GM21576 (cell line): ENCODE results near the gene CAMK2B.

Experiments
- ATAC-seq: cut with Tn5 transposase; IDR thresholded peaks from one replicate; pipeline ENCODE4 v1.9.1; 2021; ENCODE audit warnings: mild to moderate bottlenecking, moderate library complexity; ENCODE audit not compliant: unreplicated experiment

CAMK2B gene

GRCh38 chr7:44287488-44288380 lies 37.7 kb downstream of the CAMK2B start:
- ATAC-seq, result no peak

DNA sequence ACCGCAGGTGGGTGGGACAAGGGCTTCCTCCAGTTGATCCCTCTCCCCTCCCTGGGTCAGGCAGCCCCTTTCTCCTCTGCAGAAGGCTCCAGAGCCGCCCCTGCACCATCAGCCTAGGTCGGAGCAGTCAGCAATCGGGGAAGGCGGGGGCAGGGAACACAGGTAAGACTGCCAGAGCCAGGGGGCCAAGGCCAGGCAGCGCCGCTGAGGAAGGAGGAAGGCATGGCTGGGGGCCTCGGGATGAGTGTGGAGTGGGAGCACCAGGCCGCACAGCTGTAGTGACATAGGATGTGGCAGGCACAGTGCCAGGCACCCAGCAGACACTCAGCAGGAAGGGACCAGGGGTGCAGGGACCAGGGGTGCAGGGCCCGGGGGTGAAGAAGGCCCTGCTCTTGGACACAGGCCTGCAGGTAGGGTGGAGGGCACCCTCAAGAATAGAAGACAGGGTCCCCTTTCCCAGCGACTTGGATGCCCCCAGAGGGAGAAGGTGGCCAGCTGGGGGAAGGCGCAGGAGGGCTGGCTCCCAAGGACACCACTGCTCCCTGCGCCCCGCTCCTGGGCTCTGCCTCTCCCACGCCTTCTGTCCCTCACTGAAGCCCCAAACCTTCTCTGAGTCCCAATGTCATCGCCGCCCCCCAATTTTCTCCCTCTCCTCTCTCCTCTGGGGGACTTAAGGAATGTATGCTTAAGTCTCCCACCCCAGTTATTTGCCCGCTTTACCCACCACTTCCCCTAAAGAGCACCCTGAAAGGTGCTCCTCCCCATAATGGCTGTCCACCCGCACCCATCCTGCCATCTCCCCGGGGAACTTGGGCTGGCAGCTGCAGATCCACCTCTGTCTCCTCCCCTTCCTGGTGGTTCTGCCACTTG lies 38.5 kb downstream of the CAMK2B start:
- no peak for ATAC-seq

GRCh38 chr7:44286182-44286617 lies 39.2 kb downstream of the CAMK2B start:
- ATAC-seq, result no peak

DNA sequence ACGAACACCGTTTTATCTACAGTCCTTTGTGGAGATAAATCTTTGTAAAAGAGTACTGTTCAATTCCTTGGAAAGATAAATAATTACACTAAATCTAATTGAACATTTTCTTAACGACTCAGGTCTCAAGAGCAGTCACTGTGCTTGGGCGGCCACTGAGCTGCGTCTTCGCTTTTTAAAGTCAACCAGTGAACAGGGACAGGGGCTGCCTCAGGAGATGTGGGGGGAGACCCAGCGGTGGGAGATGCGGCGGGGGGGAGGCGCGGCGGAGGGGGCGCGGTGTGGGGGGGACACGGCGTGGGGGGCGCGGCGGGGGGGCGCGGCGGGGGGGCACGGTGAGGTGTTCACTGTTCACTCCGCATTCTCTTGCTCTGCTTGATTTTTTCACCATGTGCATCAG lies 39.8 kb downstream of the CAMK2B start:
- ATAC-seq, result no peak

DNA sequence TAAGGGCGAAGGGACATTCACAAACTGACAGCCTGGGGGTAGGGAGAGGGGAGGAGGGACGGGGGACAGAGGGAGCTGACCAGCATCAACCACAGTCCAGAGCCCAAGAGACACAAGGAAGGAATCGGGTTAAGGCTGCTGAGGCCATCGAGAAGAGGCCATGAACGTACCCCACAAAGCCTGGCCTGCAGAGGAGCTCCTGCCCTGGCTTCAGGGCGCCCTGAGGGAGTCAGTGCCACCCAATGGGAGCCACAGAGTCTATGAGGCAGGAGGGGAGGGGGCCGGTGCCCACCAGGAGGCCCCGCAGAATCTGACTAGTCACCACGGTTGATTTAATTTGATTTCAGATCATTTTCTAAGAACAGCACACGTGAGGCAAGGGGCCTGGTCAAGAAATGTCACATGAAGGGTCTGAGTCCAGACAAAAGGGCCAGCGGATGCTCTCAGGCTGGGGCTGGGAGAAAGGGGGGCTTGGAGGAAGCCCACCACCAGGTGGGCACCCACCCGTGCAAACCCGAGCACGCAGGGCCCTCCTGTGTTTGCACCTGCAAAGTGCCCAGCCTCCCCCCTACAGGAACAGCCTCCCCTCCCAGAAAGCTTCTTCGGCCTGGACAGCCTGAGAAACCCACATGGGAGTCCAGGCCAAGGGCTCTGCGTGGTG lies 40.4 kb downstream of the CAMK2B start:
- ATAC-seq, result no peak

DNA sequence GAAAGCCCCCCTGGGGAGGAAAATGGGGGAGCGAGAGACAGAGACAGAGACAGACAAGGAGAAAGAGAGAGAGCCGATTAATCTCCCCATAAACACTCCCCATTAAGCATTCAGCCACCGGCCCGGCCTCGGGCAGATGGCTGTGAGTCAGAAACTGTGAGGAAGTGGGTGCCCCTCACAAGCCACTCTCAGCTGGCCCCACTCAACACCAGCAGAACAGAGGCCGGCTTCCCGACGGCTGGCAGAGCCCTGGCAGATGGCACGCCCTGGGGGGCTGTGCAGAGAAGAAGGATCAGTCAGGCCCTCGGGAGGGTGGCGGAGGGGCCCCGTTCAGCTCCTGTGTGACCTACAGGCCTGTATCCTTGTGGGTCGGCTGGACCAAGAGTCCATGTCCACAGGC lies 41.2 kb downstream of the CAMK2B start:
- no peak for ATAC-seq

DNA sequence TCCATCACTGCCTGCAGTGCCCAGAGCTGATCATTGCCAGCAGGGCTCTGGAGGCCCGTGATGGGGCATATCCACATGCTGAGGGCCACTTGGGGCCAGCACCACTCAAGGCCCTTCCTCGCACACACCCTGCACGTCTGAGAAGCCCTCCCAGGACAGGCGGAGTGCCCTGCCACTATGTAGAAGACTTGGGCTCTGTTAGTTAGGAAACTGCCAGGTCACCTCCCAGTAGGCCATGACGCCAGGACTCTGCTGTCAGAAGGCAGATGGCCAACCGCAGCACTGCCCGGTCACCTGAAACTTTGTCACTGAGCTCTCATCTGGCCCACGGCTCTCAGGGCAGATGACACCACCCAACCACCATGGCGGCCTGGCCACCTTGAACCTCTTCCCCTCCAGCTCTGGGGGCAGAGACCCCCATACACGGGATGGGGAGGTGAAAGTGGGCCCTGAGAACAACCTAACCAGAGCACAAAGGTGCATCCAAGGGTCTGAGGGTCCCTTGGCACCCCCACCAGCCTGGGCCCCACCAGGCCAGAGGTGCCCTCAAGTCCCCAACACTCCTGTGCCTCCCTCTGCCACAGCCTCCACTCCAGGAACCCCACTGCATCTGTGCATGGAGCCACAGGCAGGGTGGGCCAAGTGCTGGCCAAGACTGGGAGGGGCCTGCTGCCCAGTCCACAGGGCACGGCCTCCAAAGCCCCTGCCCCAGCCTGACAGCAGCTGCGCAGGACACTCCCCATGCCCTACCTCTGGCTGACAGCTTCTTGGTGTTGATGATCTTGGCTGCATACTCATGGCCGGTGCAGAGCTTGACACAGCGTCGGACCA lies 41.8 kb downstream of the CAMK2B start:
- no peak for ATAC-seq

DNA sequence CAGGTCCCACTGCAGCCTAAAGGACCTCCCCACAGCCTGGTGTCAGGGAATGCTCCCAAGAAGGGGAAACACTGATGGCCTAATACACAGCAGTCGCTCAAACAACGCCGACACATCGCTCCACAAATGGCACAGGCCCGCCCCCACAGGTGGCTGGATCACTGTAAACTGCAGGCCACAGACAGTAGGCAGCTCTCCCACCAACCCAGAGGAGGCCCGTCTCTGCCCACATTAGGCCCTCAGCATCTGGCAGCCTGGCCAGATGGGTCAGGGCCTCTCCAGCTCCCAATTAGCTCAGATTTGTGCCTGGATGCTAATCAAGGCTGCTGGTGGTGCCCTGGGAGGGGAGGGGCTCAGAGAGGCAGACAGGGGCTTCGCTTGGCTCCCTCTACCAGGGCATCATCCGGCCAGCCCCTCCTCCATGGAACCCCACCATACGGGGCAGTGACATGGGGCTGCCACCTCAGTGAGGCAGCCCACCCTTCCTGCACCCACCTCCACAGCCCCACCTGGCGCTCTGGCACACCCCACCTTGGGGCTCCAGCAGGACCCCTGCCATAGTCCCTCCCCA lies 42.7 kb downstream of the CAMK2B start:
- ATAC-seq, result no peak

DNA sequence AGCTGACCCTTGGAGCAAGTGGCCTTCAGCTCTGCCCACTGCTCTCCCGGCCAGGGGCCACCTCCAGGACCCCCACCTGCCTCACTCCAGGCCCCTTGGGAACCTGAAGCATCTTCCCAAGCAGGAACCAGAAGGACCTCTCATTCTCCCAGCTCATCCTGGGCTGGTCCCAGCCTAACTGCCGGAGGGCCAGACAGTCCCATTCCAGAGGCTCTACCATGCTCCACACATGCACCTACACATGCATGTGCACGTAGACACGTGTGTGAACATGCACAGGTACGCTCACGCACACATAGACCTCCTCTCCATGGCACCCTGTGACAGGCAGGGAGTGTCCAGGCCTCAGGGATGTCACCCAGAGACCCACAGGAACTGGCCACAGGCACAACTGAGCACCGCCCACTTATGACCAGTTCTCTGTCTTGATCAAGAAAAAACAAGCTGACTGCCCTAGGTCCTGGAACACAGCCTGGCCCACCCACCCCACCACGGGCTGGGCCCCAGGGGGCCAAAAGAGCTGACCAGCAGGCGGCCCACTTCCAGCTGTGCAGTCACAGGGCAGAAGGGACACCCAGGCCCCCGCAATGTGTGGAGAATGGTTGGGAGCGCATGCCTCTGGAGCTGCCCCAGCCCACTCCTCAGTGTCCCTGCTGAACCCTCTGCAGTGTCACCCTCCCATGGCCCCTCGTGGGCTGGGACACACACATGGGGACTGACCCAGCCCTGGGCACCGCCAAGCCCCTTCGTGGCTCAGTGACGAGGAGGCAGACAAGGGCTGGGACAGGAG lies 43.4 kb downstream of the CAMK2B start:
- ATAC-seq, result no peak

GRCh38 chr7:44280993-44281721 lies 44.2 kb downstream of the CAMK2B start:
- ATAC-seq, result no peak

DNA sequence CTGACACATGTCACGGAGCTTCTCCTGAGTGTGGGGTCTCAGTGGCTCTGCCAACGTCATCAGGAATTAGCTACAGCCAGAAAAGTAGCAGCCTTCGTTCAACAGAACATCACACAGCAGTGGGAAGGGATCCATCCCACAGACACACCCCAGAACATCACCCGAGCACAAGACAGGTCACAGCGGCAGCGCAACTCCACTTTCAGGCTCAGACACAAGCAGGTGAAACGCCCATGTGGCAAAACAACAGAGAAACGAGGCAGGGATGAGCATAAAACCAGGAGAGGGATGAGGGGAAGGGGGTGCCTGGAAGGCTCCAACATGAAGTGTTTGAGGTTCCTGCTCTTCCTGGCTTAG lies 44.8 kb downstream of the CAMK2B start:
- ATAC-seq, result no peak

GRCh38 chr7:44279731-44280505 lies 45.5 kb downstream of the CAMK2B start:
- no peak for ATAC-seq

DNA sequence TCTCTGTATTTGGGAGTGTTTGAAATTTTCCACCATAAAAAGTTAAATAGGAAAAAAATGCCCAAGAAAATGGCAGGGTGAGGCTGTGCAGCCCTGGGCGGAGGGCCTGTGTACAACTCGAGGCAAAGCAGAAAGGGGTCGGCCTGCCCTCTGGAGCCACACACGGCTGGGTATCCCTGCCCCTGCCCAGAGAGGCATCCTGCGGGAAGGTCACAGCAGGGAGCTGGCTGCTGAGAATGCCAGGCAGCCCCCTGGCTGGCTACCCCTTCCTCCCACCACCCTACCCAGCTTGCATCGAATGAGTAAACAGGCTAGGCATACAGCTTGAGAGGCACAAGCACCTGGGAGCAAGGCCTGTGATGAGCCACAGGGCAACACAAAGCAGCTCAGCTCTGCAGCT lies 46.1 kb downstream of the CAMK2B start:
- no peak for ATAC-seq

GRCh38 chr7:44278451-44279161 lies 46.8 kb downstream of the CAMK2B start:
- ATAC-seq, result no peak

DNA sequence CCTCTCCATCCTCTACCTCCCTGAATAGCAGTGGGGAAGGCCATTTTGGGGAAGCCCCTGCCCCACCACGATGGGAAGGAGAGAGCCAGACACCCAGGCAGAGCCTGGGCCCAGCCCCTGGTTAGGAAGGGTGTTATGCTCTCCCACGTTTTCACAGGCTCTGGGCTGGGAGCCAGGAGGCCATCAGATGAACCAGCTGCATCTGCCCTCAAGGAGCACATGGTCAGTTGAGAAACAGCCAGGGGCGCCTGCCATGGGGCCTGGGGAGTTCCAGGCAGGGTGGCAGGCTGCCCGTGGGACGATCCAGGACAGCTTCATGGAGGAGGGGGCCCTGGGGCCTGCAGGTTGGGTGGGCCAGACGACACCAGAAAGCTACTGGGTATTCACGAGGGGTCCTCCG lies 47.5 kb downstream of the CAMK2B start:
- no peak for ATAC-seq

- no peak for ATAC-seq
Measured at GRCh38 chr7:44277391-44277790, 48.0 kb downstream of the CAMK2B start.

DNA sequence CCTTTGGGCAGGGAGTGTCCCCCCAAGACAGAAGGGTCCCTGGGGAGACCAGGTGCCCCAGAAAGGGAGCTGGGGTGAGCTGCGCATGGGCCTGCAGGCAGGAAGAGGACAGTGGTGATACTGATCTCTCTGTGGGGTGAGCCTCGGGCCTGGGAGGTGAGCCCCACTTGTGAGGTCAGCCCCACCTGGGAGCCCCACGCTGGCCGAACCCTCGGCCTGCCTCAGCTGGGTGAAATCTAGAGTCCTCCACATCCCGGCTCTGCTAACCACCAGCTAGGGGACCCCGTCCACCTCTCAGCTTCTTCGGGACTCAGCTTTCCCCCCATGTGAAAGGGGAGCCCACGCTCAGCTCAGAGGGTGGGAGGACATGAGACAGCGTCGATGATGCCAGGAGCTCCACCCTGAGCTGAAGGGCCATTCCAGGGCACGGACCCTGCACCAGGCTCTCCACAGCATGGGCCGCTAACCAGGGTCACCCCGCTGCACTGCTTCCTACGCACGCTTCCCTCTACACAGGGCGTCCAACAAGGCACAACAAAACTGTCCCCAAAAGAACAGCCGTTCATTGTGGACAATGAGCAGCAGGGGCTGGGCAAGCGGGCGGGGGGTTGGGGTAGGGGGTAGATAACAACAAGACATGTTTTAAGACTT lies 48.7 kb downstream of the CAMK2B start:
- ATAC-seq, result no peak
